Testis (tissue), 3 donors: ENCODE data around the gene ANXA2. TPM values are rescaled to one million over a fixed set of nuclear protein-coding genes. Genes with fewer than 3 reads are reported as not detected.
A peak's percentile ranks its signal among the peaks of the same experiment; 100 is the strongest.

ENCODE experiments used
- DNase-seq: peaks from one replicate; pipeline ENCODE4 v3.0.0-alpha.2; 2019
- H3K27ac ChIP-seq, 2 donors: fragments of 200-600 bp; sonication (generic); one replicate each; pipeline ENCODE4 v1.5.1; 2019
- H3K27me3 ChIP-seq: fragments of 200-600 bp; sonication (generic); one replicate; pipeline ENCODE4 v1.5.1; 2019
- H3K36me3 ChIP-seq: fragments of 200-600 bp; sonication (generic); one replicate; pipeline ENCODE4 v1.5.1; 2017; ENCODE audit warnings: low read depth; ENCODE audit errors: missing control alignments
- H3K4me1 ChIP-seq: fragments of 200-600 bp; sonication (generic); one replicate; pipeline ENCODE4 v1.5.1; 2019
- H3K4me3 ChIP-seq, 2 donors: fragments of 200-600 bp; sonication (generic); one replicate each; pipeline ENCODE4 v1.5.1; 2017 to 2019
- H3K9me3 ChIP-seq: fragments of 200-600 bp; sonication (generic); one replicate; pipeline ENCODE4 v1.5.1; 2017
- POLR2A ChIP-seq: fragments of 450-650 bp; IDR thresholded peaks from one replicate; pipeline ENCODE4 v1.6.1; 2017; ENCODE audit warnings: antibody characterized with exemption, mild to moderate bottlenecking, moderate library complexity
- WGBS, 2 donors: methylation state at CpG; one replicate each; pipeline ENCODE4 v1.1.5; 2018; 5-methylcytosine and 5-hydroxymethylcytosine counted together
- intact Hi-C: fragments of 100-400 bp; cut with DNase I; formaldehyde crosslinking; loops from one replicate; pipeline ENCODE4 v1.15.1; 2023; ENCODE audit warnings: low total_unique reads
- polyA plus RNA-seq: library from polyadenylated mRNA; stranded (reverse); fragments of 350-450 nt; fragmentation: Illumina TruSeq; extraction: RNeasy Lipid Tissue Mini Kit (QIAGEN cat#74804); gene quantifications from one replicate; pipeline ENCODE4 v1.2.3, GENCODE V29; 2014; ENCODE audit warnings: low read depth, low replicate concordance; ENCODE audit not compliant: insufficient read depth
- total RNA-seq, 2 donors: library from RNA; depleted of rRNA; stranded (reverse); fragments of >200 nt; gene quantifications; one replicate each; pipeline ENCODE4 v1.2.3, GENCODE V29; 2016
- TF ChIP-seq, protein P1 (sequence below), 3 experiments: fragments of 450-650 bp in 2 of 3; fragments of 200-600 bp in 1 of 3; sonication (generic) in 1 of 3; IDR thresholded peaks; one replicate each; pipeline ENCODE4 v1.5.1; 2016 to 2019; ENCODE audit warnings: antibody characterized with exemption in 3 of 3, mild to moderate bottlenecking in 2 of 3, moderate library complexity in 1 of 3

ANXA2 gene
- total and polyA plus RNA-seq, 3 donors from 2014 or later: 199 to 388 (median 226) TPM

DNA sequence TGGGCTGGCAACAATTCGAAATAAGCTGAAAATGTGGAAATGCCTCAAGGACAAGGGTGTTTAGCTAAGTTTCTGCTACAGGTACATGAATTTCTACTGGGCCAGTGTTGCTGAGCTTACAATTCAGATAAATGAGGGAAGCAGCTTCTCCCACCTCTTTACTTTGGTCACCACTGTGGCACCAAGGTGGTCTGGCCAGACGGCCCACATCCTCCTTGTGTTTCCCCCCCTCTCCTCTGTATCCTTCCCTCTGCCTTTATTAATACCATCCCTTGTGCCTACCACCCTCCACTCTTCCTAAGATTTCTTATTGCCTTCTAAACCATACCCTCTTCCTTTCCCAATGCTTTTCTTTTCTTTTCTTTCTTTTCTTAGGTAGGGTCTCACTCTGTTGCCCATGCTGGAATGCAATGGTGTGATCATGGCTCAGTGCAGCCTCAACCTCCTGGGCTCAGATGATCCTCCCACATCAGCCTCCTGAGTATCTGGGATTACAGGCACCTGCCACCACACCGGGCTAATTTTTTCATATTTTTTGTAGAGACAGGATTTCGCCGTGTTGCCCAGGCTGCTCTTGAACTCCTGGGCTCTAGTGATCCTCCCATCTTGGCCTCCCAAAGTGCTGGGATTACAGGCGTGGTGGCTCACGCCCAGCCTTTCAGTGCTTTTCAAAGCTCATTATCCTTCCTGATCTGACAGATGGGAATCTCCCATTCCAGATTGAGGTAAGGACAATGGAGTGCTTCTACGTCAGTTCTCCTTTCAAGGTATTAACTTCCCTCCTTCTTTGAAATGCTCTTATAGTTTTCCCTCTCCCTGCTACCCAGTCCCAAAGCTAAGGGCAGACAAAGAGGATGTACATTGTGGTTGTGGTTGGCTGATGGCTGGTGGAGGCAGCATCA lies 14.8 kb downstream of the ANXA2 start:
- TF ChIP-seq, protein P1, sequence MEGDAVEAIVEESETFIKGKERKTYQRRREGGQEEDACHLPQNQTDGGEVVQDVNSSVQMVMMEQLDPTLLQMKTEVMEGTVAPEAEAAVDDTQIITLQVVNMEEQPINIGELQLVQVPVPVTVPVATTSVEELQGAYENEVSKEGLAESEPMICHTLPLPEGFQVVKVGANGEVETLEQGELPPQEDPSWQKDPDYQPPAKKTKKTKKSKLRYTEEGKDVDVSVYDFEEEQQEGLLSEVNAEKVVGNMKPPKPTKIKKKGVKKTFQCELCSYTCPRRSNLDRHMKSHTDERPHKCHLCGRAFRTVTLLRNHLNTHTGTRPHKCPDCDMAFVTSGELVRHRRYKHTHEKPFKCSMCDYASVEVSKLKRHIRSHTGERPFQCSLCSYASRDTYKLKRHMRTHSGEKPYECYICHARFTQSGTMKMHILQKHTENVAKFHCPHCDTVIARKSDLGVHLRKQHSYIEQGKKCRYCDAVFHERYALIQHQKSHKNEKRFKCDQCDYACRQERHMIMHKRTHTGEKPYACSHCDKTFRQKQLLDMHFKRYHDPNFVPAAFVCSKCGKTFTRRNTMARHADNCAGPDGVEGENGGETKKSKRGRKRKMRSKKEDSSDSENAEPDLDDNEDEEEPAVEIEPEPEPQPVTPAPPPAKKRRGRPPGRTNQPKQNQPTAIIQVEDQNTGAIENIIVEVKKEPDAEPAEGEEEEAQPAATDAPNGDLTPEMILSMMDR (IDR thresholded peaks at IDR 0.05): no peak
- no peak for TF ChIP-seq POLR2A
- intact Hi-C loops: no loop called here
- Histone ChIP-seq H3K4me1 (no peaks in the 10 kb centered on the region), H3K4me3 (no peak overlapping the region), H3K27me3 (no peaks in the 10 kb centered on the region), H3K27ac (no peak overlapping the region), H3K36me3 (no peaks in the 10 kb centered on the region), H3K9me3 (no peaks in the 10 kb centered on the region)
- WGBS, 2 donors: 92 to 93% methylated on average over 8 of the region's 8 CpGs
- no peak for DNase-seq

DNA sequence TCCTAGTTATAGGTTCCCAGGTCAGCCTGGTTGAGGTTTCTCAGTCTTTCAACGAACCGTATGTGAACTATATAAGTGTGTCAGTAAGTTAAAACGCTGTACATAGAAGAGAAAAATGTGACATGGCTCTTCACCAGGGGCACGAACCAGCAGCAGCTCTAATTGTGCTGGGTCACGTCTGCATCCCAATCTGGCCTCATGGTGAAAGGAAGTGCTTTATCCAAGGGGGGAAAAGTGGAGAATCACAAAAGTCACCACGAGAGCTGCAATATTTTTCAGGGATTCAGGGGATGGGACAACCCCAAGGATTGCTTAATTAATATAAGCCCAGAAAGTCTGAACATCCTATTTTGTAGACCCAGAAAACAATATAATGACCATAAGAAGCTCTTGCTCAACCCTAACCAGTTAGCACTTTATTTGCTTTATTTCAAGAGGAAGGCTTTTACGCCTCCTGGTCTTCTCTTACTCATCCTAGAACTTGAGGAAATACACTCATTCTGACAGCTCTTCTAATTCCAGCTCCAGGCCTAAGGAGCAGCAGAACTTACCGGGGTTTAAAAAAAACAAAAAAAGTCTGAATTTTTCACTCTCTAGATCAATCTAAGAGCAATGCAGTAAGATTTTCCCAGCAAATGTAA lies 16.5 kb downstream of the ANXA2 start:
- no peak for TF ChIP-seq POLR2A
- TF ChIP-seq, protein P1 (IDR thresholded peaks at IDR 0.05): no peak
- intact Hi-C loops: no loop called here
- 93% methylated on average over 8 of the region's 8 CpGs for WGBS, 2 donors
- Histone ChIP-seq H3K27me3 (no peaks in the 10 kb centered on the region), H3K4me1 (no peaks in the 10 kb centered on the region), H3K4me3 (no peak overlapping the region), H3K27ac (no peak overlapping the region), H3K36me3 (no peaks in the 10 kb centered on the region), H3K9me3 (no peaks in the 10 kb centered on the region)
- DNase-seq: no peak

DNA sequence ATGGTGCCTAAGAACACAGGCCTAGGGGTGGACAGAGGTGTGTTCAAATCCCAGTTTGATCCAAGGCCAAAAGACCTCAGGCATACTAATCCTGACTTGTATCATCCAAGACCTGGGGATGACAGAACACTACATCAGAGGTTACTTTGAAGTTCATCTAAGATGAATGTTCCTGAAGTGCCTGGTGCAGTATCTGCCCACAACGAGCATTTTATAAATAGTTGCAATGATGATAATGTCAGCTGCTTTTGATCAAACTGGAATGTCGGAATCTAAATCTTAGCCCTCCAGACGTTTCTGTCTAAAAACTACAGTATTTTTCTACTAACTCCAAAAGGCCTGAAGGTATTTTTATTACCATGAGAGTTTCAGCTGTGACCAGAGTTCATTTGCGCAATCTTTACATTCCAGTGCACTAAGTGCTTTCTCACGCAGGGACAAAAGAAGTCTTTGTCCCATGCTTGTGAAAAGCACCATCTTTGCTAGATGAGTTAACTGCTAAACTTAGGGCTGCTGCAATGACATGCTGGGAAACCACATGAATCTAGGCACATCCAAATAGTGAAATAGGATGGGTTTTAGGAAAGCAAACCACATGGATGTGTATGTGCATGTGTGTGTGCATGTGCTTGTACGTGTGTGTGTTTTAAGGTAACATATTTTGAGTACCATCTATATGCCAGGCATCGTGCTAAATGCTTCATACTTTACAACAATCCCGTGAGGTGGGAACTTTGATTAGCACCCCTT lies 18.1 kb downstream of the ANXA2 start:
- no peaks in the 10 kb centered on the region for H3K36me3 ChIP-seq
- intact Hi-C loops: no loop called here
- H3K4me1 ChIP-seq: peaks cover 2% of the 10 kb centered on the region
- 69 to 72% methylated on average over 8 of the region's 8 CpGs for WGBS, 2 donors
- DNase-seq: no peak
- H3K4me3 ChIP-seq: no peak overlapping the region
- no peak for TF ChIP-seq POLR2A
- TF ChIP-seq, protein P1 (IDR thresholded peaks at IDR 0.05): no peak
- H3K27me3 ChIP-seq: no peaks in the 10 kb centered on the region
- H3K27ac ChIP-seq: peak overlapping the region in 1 of 2 donors; percentile 19
- no peaks in the 10 kb centered on the region for H3K9me3 ChIP-seq

DNA sequence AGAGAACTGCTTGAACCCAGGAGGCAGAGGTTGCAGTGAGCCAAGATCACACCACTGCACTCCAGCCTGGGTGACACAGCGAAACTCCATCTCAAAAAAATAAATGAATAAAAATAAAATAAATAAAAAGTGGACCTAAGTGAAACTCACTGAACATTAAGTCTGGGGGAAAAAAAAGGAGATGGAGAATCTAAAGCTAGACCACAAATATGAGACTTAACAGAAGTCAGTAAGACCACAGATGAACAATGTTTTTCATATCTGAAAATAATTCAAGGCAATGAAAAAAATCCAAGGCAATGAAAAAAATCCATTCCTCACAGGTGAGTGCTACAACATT lies 18.6 kb downstream of the ANXA2 start:
- H3K27me3 ChIP-seq: no peaks in the 10 kb centered on the region
- H3K4me3 ChIP-seq: no peak overlapping the region
- H3K36me3 ChIP-seq: no peaks in the 10 kb centered on the region
- H3K4me1 ChIP-seq: peaks cover 8% of the 10 kb centered on the region
- DNase-seq: no peak
- TF ChIP-seq, protein P1 (IDR thresholded peaks at IDR 0.05): no peak
- TF ChIP-seq POLR2A: no peak
- H3K9me3 ChIP-seq: no peaks in the 10 kb centered on the region
- WGBS, 2 donors: 96 to 100% methylated on average over 1 of the region's 1 CpG
- intact Hi-C loops: no loop called here
- peak overlapping the region in 1 of 2 donors; percentile 19 for H3K27ac ChIP-seq
